ENCODE data around the gene INSC.

Gene INSC

DNA sequence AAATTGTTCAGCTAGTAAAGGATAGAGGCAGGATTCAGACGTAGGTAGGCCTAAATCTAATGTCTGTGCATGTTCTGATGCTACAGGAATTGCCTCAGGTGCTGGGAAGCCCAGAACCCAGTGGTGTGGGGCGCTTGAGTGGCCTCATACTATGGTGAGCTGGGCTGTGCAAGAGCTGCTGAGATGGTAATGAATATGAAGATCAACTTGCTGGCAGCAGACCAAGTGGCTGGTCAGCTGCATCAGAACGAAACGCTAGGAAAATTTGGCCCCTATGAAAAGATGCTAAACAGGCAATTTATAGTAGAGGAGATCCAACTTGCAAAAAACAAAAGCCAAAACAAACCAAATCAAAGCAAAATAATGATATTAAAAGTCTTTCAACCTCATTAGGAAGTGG lies 102.7 kb downstream of the INSC start:
- DNase-seq (ENCODE audit: low read depth): no peak

DNA sequence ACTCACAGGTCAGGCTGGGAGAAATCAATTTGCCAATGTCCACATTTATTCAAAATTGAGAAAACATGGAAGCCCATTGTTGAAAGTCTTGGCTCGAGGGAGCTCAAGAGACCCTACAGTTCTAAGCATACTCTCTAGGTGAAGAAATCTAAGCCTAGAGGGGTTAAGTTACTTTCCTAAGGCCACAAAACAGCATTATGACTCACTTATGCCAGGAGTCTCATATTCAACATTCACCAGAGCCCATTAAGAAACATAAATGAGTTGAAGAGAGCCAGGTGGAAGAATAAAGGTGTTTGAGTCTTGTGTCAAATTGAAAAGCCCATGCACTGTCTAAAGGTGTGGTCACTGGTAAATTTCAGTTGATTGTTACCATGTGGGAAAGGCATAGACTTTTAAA lies 108.1 kb downstream of the INSC start:
- no peak for DNase-seq (ENCODE audit: low read depth)

DNA sequence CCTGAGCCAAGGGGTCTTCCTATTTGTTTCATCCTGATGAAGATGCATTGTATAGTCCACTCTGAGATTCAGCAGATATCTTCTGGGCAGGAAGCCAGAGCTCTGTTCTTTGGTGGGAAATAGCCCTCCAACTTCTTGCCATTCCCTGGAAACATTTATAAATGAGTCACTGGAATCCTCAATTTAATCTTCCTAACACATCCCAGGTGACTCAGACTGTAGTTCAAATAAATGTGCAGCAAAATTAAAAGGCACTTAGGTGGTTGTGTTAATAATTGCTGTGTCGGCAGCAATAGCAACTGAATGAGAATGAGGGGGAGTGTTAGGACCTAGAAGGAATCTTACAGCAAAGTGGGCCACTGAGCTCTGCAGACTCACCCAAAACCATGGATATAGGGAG lies 108.6 kb downstream of the INSC start:
- DNase-seq (ENCODE audit: low read depth): no peak

DNA sequence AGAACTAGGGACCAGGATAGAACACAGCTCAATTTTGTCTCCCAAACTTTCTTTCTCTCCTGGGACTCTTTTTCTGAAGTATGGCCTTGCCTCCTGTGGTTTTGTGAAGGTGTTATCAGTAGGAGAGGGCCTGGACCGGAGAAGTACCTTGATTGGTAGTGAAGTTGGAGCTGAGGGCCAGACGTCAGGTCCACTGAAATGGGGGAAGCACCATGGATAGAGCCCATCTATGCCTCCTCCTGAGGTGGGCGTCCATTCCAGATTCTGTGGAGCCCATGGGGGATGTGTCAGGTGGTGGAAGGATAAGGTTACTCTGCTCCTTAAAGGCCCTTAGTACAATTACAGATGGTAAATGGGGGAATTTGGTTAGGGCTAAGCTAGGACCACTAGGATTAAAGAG lies 109.7 kb downstream of the INSC start:
- DNase-seq (ENCODE audit: low read depth): no peak

DNA sequence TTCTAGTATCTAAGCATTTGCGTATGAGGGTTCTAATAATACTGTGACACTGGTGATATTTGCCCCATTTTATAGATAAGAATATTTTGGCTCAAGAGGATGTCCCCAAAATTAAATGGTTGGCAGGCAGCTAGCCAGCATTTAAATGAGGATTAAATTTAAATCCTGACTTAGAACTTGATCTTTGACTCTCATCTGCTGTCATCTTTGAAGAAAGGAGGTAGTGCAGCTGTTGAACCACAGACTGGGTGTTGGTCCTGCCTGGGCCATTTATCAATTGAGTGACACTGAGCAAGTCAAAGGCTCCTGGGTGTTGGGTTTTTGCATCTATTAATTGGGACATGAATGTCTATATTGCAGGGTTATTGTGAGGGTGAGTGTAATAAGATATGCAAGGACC lies 112.3 kb downstream of the INSC start:
- no peak for DNase-seq (ENCODE audit: low read depth)

DNA sequence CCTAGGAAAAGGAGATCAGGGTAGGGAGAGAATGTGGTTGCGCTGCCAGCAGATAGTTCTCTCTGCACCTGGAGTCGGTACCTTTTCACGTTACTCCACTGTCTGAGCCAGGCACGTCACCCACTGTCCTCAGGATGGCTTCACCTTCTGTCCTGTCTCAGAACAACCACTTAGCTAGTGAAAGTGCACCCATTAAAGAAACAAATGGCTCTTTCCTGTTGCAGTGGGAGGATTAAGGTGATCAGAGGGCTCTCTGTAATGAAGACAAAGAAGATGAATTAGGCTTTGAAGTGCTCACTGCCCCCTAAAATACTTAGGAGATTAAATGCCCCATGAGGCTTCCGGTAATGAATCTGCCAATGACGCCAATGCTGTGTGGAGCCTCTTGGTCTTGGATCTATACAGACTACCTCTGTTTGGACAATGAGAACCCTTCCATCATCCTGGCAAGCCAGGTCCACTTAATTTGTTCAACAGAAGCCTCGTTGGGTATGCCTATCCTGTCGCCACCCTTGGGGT lies 113.7 kb downstream of the INSC start:
- DNase-seq (ENCODE audit: low read depth): no peak

DNA sequence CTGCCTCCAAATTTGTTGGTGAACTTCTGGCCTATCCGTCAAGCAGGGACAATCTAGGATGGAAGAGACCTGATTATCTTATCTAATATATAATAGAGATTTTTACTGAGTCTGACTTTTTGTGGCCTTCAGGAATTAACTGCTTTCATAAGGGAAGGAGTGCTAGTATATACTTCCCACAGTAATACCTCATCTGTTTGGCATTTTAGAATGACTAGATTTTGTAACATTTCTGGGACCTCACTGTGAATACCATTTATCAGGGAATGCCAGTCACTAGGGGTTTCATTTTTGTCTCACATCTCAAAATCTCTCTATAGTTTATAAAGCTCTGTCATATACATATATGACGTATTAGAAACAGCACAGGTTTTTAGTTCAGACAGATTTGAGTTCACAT lies 114.3 kb downstream of the INSC start:
- no peak for DNase-seq (ENCODE audit: low read depth)

DNA sequence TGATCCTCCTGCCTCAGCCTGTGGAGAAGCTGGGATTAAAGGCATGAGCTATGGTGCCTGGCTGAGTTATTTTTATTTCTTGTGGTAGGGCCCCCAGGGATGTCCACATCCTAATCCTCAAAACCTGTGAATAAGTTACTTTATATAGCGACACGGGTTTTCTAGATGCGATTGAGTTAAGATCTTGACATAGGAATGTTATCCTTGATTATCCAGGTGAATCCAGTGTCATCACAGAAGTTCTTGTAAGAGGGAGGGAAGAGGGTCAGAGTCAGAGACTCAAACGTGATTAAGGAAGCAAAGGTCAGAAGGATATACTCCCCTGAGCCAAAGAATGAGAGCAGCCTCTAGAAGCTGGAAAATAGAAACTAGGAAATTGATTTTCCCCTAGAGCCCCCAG lies 117.8 kb downstream of the INSC start:
- no peak for DNase-seq (ENCODE audit: low read depth)

DNA sequence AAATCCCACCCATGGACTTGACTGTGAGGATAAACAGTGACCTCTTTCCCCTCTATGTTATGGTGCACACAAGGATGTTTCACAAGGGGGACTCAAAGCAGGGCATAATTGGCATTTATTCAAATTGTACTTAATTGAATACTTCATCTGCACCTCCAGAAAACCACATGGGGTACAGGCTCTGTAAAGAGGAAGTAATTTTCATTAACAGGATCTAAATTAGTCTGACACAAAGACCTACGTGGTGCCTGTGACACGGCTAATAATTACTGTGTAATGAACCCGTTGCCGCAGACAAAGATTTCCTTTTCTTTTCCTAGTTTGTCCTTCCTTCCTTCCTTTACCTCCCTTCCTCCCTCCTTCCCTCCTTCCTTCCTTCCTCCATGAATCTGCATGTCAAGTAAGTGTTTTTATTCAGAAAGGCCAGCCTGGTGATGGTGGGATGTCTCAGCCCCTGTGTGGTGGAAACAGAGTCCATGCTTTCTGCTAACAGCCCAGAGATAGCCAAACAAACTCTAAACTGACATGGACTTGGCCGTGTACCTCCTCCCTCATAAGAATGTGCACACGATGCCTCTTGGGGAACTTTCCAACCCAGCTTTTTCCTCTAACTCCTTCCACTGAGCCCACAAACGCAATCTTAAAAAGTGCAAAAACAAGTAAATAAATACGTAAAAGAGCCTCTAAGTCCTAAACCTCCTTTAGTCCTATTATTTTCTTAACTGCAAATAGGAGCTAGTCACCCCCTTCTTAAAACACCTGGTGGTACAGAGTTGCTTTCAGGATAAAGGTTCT lies 118.8 kb downstream of the INSC start:
- no peak for DNase-seq (ENCODE audit: low read depth)

DNA sequence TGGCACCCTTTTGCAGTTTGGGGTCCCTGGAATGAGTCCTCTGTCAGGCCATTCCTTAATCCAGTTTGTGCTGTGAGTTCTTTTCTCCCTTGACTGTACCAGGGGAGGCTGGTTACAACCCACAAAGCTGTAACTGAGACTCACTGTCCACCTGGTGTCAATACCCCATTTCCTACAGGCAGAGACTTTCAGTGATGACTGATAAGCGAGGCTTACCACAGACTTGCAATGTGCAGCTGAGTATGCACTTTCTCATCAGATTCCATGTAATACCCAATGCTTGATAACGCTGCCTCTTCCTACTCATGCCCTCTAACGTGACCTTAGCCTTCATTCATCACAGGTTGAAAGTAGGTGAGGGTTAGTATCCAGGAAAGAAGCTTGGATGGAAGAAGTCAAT lies 120.1 kb downstream of the INSC start:
- DNase-seq (ENCODE audit: low read depth): no peak

DNA sequence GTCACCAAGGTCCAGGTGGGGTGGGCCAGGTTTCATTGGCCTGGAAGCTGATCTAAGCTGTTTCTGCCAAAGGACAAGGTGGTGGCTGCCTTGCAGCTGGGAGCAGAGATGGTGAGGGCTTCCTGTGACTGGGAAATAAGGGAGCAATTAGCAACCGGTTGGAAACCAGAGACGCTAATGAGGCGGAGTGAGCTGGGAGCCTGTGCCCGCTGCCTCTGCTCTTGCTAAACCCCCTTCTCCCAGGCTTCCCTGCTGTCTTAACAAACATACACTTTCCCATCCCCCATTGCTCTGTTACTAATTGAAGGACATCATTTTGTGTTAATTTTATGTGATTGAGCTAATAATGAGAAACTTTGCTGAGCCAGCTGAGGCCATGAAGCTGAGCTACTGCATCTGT lies 121.8 kb downstream of the INSC start:
- no peak for DNase-seq (ENCODE audit: low read depth)

DNA sequence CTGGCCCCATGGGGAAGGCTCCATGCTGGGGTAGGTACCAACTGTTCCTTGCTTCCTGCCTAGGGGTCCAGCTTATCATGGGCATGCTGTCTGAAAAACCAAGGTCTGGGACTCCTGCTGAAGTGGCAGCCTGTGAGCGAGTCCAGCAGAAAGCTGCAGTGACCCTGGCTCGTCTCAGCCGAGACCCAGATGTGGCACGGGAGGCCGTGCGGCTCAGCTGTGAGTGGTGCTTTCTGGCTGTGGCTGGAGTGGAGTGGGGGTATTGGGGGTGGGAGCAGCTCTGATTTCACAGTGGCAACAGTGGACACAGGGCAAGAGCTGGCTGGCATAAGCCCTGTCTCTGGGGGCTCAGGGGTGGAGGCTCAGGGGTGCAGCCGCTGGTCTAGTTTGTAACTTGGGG lies 124.1 kb downstream of the INSC start:
- no peak for DNase-seq (ENCODE audit: low read depth)

DNA sequence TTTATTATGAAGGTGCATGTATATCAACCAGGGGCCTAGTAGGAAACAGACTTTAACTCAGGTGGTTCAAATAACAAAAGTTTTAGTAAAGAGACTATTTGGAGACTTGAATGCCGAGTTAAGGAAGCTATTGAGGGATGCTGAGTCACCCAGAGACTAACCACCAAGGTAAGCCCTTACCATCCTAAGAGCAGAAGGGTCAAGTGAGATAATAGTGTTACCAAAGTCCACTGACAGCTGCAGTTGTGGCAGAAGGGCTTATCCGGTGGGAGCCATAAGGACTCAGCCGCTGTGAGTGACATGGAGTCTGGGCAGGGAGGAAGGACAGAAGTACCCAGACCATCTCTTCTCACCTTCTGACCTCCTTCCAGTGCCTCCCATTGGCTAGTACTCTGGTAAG lies 134.0 kb downstream of the INSC start:
- no peak for DNase-seq (ENCODE audit: low read depth)

DNA sequence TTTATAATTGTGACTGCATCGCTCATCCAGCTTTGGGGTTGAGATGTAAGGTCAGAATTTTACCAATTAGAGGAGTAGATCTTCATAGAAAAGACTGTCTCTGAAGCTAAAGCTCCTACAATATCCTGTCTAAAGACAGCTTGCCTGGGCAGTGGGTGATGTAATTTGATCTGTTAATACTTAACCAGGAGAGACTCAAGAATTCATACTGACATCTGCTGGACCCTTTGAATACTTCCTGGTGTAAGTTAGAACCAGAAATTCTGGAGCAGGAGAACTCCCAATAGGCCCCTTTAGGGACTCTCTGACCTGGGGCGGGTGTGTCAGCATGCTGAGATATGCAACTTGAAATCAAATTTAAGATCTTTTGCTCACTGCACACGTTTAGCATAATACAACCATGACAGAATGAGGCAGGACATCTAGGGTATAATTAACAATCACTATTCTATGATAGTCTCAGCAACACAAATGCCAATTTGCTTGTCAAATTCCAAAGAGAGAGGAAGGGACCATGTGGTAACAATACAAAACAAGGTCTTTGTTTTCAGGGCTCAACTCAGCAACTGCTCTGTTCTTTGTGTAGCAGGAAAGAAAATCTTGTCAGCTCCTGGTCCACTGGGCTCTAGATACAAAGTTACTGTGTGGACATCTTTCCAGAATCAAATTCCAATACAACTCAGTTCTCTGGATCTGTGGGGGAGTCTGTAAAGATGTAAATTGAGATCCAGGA lies 143.9 kb downstream of the INSC start:
- no peak for DNase-seq (ENCODE audit: low read depth)

DNA sequence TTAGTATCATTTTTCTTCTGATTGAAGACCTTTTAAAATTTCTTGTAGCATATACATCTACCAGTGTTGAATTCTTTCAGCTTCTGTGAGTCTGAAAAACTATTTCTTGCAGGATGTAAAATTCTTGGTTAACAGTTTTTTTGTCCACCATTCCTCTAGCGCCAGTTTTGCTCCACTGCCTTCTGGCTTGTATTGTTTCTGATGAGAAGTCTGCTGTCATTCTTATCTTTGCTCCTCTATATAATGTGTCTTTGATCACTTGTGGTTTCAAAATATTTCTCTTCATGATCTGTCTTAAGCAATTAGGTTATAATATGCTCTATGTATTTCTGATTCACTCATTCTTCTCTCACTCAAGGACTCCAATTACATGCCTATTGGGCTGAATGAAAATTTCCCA lies 152.3 kb downstream of the INSC start:
- no peak for DNase-seq (ENCODE audit: low read depth)

DNA sequence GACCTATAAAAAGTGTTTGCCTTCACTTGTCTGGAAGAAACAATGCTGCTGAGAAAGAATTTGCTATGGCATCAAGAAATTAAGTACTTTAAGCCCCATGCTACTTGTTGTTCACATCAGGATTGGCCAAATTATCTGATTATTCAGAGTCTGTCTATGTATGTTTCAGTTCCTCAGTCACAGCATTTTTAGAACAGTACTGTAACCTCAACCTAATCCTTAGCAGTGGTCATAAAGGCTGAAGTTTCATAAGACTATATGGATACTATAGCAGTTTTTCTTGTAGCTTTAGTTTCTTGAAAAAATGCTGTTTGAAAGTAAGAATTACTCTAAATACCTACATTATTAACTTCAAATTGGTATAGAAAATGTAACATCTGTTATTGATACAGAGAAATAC lies 153.9 kb downstream of the INSC start:
- no peak for DNase-seq (ENCODE audit: low read depth)

DNA sequence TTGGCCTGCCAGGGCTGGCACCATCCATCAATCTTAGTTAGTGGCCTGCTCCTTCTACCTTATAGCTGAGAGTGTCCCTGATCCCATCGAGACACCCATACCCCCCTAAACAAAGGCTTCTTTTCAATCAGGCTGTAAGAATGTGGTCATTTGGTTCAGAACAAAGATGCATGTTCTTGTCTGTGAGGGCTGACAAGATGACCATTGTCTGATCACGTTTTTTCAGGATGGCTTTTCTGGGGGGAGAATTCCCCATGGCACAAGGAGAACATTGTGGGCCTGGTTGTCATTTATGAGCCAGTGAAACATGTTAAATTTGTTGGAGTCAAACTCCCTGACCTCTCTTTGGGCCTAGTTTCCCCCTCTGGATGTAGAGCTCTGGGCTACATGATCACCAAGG lies 160.4 kb downstream of the INSC start:
- DNase-seq (ENCODE audit: low read depth): no peak

DNA sequence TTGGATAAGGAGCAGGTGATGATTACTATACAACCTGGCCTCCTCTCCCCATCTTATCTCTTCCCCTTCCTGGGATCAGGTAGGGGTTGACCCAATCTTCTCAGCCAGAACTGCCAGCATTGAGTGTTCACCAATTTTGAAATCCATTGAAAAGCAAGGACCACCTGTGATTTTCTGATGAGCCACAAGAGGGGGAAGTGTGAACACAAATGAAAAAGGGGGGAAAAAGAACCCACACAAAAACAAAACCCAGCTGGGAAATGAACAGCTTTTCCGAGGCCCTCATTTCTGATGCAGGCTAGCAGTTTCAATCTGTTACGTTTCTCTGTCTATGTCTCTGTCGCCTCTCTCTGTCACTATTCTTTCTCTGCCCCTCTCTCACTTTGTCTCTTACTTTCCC lies 161.9 kb downstream of the INSC start:
- no peak for DNase-seq (ENCODE audit: low read depth)

DNA sequence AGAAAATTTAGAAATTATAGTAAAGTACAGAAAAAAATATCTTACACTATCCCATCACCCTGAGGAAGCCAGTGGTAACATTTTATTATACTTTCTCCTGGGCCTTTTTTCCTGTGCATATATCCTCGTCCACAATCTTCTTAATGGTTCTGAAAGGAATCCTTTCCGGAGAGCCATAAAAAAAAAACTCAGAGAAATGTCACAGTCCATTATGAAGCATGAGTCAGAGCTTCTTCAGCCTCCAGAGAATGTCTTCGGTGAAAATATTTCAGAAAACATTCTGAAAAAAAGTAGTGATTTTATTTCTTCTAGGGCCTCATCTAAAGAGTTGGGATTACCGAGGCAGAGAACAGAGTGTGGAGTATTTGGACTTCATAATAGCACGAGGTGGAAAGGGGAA lies 163.4 kb downstream of the INSC start:
- DNase-seq (ENCODE audit: low read depth): no peak

DNA sequence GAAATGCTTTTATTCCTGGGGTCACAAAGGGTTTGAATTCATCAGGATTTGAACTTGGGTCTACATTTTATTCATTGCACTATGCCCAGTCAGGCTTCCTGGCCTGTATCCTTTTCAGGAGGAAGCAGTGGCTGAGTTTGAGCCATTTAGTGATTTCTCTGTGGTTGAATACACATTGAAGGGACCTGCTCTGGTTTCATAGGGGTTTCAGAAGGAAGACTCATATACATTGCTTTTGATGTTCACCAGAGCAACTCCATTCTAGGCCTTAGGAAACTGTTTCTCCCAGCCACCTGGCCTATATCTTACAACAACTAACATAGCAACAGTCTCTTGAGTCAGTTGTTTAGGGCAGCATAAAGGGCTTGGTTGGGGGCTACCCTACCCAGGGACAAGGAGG lies 165.7 kb downstream of the INSC start:
- DNase-seq (ENCODE audit: low read depth): no peak

DNA sequence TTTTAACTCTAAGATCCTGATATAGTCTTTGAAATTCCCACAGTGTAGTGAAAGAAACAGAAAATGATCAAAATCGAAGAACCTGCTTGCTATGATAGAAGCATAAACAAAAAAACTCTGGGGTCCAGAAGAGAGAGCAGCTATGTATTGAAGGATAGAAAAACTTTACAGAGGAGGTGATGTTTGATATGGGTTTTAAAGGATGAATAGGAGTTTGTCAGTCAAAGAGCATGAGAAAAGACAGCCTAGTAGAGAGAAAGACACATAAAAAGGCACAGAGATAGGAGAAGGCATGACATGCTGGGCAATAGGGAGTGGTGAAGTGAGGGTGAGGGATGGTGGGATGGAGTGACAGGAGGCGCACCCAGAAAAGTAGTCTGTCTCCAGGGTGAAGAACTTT lies 168.0 kb downstream of the INSC start:
- no peak for DNase-seq (ENCODE audit: low read depth)

DNA sequence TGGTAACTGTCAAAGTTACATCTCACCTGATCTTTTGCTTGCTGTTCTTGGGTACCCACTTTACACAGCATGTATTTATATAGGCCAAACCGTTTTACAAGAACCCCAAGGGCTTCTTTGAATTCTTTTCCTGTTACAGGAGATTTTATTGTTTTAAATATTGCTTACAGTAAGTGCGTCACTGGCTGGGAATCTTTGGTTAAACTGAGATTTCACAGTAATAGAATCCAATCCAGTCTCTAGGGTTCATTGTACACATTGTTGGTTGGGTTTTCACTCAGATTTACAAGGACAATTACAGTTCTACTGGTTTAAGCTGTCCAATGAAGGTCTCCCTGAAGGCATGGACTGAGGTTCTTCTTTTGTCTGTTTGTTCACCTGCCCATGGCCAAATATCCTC lies 171.7 kb downstream of the INSC start:
- DNase-seq (ENCODE audit: low read depth): no peak

DNA sequence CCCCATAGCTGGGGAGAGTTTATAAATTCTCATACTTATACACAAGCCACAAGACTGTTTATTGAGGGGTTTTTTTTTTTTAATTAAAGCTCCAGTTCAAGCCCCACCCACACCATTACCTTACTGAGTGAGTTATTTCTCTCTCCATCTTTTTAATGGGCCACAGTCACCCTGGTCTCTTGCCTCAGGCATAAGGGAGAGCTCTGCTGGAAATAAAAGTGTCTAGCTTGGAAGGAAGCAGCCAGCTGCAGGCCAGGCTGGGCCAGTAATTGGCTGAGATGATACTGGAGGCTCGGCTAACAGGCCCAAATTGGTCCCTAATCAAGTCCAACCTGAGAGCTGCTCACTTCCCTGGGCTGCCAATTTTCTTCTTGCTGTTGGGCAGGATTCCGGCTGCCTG lies 174.1 kb downstream of the INSC start:
- DNase-seq (ENCODE audit: low read depth): no peak

DNA sequence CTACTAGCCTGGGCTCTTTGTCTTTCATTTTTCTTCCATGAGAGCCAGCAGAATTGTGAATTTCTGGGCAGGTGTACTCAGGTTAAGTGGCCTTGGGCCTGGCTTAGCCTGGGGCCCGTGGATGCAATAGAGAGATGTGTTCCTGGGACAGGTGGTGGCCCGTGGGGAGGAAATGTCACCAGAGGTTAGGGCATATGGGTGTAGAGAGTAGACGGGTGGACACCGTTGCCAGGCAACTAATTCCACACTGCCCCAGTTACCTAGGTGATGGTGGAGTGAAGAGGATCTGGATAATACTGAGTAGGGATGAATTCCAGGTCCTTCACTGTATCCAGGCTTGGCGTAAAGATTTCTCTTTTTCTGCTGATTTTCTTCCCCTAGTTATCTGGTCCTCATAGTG lies 175.0 kb downstream of the INSC start:
- DNase-seq (ENCODE audit: low read depth): no peak

Data from stimulated activated CD8-positive, alpha-beta memory T cell treated with anti-CD3 and anti-CD28 coated beads, Interleukin-15, amount 100 ng/mL, for 24 hours (primary cell).